Astrocyte (in vitro differentiated cells and primary cell): ENCODE data around the gene EXOSC3.

ENCODE experiments used
- EZH2 ChIP-seq: IDR thresholded peaks from 2 replicates; pipeline ENCODE4 v1.6.1; 2012; ENCODE audit warnings: mild to moderate bottlenecking, low read length, inconsistent platforms; ENCODE audit not compliant: insufficient read depth
- TF ChIP-seq, protein P1 (sequence below): IDR thresholded peaks from 2 replicates; pipeline ENCODE4 v1.5.1; 2011; ENCODE audit warnings: low read depth, mild to moderate bottlenecking, inconsistent platforms, low read length, moderate library complexity; ENCODE audit not compliant: insufficient read depth

GRCh38 chr9:37800631-37801286 lies 15.9 kb upstream of the EXOSC3 start, which contains the start of gene DCAF10:
- TF ChIP-seq, protein P1, sequence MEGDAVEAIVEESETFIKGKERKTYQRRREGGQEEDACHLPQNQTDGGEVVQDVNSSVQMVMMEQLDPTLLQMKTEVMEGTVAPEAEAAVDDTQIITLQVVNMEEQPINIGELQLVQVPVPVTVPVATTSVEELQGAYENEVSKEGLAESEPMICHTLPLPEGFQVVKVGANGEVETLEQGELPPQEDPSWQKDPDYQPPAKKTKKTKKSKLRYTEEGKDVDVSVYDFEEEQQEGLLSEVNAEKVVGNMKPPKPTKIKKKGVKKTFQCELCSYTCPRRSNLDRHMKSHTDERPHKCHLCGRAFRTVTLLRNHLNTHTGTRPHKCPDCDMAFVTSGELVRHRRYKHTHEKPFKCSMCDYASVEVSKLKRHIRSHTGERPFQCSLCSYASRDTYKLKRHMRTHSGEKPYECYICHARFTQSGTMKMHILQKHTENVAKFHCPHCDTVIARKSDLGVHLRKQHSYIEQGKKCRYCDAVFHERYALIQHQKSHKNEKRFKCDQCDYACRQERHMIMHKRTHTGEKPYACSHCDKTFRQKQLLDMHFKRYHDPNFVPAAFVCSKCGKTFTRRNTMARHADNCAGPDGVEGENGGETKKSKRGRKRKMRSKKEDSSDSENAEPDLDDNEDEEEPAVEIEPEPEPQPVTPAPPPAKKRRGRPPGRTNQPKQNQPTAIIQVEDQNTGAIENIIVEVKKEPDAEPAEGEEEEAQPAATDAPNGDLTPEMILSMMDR: no peak
- TF ChIP-seq EZH2: no peak
